Stimulated activated CD4-positive, alpha-beta T cell treated with anti-CD3 and anti-CD28 coated beads, Interleukin-15, amount 100 ng/mL, for 24 hours (primary cell): ENCODE results near the gene ZNF837.
A peak's percentile ranks its signal among the peaks of the same experiment; 100 is the strongest.

Experiments used
- DNase-seq: peaks from one replicate; pipeline ENCODE4 v3.0.0-alpha.2; 2020

Gene ZNF837

DNA sequence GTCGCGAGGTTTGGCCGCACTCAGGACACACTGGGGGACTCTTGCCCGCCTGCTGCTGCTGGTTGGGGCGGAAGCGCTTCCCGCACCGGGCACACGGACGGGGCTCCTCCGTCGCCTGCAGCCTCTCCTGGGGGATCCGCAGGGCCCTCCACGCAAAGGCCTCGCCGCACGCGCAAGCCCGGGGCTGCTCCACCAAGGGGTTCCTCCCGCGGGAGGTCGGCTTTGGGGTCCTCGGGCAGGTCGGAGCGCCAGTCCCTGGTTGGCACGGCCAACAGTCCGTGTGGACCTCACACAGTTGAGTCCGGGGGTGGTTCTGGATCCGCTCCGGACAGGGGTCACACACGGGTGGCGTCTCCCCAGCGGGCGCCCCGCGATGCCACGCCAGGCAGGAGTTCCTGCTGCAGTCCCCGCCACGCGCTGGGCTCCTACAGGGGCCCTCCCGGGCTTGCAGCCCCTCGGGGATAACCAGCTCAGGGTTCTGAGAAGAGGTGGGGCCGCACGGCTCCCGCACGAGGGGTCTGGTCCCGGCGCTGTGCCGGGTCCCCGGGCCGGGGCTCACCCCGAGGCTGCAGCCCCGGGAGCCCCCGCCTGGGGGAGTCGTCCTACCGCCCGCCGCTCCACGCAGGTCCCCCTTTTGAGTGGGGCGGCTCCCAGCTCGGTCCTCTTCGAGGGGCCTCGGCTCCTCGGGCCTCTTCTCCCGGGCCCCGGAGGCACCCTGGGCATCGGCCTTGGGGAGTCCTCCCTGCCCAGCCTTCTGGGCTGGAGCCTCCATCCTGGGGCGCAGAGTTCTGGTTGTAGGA is 12.1 kb downstream of the ZNF837 start:
- DNase-seq, result no peak

DNA sequence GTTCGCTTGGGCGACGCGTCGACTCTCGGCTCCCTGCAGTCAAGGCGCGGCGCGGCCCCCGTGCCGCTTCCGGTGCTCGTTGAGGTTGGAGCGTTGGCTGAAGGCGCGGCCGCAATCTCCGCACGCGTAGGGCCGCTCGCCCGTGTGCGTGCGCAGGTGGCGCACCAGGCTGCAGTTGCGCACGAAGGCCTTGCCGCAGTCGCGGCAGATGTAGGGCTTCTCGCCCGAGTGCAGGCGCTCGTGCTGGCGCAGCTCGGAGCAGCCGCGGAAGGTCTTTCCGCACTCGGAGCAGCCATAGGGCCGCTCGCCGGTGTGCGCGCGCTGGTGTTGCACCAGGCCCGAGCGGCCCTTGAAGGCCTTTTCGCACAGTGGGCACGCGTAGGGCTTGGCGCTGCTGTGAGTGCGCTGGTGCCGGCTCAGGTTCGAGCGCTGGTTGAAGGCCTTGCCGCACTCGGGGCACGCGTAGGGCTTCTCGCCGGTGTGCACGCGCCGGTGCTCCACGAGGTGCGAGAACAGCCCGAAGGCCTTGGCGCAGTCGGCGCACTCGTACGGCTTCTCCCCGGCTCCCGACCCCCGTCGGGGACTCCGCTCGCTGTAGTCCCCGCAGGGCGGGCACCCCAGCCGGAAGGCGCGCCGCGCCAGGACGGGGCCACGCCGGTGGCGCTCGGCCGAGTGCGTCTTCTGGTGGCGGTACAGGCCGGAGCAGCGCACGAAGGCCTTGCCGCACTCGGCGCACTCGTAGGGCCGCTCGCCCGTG is 13.0 kb downstream of the ZNF837 start:
- no peak for DNase-seq

DNA sequence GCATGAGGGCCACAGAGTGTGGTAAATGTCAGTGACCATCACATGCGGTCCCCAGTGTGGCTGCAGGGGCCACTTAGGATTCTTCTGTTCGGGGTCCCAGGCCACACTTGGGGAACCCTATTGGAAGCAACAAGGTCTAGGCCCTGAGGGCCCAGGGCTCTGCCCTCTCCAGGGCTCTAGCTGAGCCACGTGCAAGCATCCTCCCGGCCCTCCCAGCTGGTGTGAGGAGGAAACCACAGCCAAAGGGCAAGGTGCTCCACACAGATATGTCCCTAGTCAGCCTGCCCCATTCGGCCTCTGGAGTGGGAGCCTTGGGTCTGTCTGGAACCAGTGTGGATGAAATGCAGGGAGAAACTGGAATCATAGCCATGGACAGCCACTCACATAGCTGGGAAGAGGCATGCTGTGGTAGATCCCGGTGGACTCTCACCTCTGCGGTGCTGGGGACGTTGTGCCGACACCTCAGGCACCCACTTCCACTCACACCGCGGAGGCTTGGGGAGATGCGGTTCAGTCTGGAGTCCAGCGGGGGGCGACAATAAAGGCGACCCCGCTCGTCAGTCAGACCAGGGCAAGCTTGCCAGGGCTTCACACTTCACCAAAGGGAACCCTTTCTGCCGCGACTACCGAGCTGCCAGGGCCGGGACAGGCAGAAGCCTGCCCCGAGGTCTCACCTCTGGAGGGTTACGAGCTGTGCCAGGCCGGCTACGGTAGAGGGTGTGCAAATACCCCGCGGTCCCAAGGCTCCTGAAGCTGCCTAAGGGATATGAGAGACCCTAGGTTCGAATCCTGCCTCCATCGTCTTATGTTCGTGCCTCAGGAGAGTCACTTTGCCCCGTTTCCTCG is 14.0 kb downstream of the ZNF837 start:
- DNase-seq, result no peak

DNA sequence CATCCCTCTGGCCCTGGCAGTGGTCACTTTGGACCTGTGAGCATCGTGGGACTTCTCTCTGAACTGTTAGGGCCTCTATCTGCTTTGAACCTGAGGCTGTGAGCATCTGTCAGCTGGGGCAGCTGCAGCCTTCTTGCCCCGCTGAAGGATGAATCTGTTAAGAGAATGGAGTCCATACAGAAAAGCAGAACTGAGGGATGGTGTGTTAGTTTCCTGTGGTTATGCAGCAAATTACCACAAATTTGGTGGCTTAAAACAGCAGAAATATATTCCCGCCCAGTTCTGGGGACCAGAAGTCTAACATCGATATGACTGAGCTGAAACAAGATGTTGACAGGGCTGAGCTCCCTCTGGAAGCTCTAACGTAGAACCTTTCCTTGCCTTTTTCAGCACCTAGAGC is 16.7 kb downstream of the ZNF837 start:
- DNase-seq, result no peak

DNA sequence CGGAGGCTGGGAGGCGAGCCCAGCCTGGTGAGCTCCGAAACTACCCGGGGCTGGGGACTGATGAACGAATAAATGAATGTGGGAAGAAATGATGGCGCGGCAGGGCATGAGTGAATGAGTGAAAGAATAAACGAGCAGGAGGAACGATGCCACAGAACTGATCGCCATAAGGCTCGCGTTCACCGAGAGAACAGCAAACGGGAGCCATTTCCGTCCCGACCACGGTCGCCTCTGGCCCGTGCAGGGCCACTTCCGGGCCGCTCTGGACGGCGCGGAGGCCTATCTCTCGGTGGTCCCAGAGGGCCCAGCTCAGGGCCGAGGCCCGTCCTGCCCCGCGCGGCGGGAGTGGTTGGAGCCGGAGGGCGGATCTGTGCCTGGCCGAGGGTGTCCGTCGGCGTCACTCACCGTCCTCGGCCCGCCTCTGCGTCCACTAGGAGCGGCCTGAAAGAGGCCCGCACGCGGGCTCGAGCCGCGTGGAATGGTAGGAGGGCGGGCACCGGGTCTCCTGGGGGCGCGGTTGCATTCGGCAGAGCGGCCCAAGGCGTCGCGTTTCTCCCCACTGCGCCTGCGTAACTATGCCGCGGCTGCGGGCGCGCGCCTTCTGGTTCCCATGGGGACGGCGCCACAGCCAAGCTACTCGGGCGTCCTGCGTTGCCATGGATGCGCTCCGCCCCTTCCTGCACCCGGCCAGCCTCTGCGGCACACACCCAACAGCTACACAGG is 18.4 kb downstream of the ZNF837 start, which contains the start of gene ZNF497:
Gene ZNF497, minus strand, starts transcription at position 480 of the 723 bp plus-strand sequence. CDS start 5,116 bp downstream, outside the sequence.
- peak; percentile 99 for DNase-seq

DNA sequence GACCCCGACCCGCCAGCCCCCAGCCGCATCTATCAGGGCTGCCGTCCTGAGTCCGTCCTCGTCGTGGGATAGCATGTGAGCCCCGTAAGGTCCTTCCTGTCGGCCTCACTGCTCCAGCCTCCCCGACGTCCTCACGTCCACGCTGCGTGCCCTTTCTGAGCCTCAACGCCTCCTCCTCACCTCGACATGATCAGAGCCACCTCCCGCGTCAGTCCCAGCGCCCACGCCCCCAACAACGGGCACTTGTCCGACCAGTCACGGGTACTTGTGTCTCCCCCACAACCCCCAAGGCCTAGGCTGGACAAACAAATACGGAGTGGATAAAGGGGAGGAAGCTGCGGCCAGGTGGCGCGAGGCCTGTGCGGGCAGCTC is 18.9 kb downstream of the ZNF837 start:
- DNase-seq, result peak; percentile 73

DNA sequence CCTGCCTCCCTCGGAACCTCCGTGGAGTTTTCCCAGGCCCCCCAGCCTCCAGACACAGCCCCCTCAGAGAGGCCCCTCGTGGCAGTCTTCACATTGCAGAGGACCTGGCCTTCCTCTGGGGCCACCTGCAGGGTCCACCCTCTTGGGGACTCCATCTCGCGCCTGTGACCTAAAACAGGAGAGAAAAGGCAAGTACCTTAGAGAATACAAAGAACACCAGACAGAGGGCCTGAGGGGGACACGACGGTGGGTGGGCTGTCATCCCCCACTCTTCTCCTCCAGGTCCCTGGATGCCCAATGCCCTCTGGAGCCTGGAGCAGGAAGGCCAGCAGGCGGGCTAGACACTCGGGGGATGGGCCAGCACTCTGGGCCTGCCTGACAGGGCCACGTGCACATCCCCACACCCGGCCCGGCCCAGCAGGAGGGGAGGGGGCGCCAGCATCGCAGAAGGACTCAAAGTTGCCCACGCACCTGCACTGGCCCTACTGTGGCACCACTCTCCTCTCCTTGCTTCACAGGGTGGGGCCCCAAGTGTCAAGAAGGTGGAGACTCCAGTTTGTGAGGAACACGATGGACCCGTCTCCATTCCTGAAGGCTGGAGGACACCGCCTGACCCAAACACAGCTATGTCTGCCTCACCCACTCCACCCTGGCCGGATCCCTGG is 23.2 kb downstream of the ZNF837 start:
- DNase-seq, result no peak

DNA sequence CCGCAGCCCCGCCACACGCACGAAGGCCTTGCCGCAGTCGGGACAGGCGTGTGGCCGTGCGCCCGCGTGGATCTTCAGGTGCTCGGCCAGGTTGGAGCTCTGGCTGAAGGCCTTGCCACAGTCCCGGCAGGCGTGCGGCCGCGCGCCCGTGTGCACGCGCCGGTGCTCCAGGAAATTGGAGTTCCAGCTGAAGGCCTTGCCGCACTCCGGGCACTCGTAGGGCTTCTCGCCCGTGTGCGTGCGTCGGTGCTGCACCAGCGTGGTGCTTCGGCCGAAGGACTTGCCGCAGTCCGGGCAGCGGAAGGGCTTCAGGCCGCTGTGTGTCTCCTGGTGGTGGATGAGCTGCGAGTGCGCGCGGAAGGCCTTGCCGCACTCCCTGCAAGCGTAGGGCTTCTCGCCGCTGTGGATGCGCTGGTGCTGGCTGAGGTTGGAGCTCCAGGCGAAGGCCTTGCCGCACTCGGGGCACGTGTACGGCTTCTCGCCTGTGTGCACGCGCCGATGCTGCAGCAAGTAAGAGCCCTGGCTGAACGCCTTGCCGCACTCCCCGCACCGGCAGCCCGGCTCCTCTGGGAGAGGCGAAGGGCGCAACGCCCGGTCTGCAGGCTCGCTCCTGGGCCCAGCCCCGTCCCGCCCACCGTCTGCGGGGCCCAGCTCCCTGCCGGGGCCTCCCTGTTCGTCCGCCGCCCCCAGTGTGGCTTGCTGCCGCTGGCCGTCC is 23.9 kb downstream of the ZNF837 start:
- no peak for DNase-seq

DNA sequence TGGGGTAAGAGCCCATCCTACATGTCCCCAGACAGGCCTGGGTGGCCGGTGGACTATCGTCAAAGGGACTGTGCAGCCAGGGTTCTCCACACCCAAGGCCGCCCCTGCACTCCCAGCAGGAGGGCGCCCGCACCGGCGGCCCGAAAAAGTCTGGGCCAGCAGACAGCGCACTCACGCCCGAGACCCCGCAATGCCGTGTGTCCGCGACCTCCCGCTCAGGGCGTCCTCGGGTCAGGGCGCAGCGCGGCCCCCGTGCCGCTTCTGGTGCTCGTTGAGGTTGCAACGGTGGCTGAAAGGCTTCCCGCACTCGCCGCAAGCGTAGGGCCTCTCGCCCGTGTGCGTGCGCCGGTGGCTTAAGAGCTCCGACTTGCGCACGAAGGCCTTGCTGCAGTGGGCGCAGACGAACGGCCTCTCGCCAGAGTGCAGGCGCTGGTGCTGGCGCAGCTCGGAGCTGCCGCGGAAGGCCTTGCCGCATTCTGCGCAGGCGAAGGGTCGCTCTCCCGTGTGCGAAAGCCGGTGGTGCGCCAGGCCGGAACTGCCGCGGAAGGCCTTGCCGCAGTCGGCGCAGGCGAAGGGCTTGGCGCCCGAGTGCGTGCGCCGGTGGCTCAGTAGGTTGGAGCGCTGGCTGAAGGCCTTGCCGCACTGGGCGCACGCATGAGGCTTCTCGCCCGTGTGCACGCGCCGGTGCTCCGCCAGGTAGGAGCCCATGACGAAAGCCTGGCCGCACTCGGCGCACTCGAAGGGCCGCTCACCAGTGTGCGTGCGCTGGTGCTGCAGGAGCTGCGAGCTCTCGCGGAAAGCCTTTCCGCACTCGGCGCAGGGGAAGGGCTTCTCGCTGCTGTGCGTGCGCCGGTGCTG is 24.7 kb downstream of the ZNF837 start:
- DNase-seq, result peak; percentile 57

DNA sequence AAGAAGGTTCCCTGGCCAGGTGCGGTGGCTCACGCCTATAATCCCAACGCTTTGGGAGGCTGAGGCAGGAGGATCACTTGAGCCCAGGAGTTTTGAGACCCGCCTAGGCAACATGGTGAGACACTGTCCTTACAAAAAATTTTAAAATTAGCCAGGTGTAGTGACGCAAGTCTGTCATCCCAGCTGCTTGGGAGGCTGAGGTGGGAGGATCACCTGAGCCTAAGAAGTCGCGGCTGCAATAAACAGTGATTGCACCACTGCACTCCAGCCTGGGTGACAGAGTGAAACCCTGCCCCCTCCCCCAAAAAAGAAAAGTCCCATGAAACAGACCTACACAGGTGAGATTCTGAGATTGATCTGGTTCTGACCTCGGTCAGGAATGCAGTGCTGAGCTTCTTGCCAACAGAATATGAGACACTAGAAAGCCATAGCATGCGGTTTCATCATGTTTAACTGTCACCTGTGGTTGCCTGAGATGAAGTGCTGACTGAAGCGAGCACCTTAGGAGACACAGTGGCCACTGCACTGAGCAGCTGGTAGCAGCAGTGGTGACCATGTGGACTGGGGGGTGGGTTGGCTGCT is 25.5 kb downstream of the ZNF837 start:
- no peak for DNase-seq

DNA sequence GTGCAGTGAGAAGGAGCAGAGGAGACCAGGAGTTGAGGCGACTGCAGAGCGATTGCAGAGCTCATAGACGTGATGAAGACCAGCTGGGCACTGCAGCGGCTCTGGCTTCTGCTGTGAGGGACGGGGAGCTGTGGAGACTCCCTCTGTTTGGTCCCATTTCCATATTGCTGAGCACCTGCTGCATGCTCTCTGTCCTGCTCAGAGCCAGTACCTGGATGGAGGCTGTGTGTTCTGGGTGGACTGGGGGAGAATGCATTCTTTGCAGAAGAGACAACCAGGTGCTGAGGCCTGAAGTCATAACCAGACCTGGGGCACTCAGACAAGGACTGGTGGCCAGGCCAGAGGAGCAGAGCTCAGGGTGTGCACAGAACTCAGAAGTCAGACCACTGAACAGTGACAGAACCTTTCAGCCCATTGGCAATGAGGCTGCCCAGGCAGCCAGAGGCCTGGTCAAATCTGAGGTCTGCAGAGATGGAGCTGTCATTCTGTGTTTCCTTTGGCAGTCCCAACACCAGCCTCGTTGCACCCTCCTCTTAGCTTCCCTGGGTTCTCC is 26.3 kb downstream of the ZNF837 start:
- DNase-seq, result no peak

DNA sequence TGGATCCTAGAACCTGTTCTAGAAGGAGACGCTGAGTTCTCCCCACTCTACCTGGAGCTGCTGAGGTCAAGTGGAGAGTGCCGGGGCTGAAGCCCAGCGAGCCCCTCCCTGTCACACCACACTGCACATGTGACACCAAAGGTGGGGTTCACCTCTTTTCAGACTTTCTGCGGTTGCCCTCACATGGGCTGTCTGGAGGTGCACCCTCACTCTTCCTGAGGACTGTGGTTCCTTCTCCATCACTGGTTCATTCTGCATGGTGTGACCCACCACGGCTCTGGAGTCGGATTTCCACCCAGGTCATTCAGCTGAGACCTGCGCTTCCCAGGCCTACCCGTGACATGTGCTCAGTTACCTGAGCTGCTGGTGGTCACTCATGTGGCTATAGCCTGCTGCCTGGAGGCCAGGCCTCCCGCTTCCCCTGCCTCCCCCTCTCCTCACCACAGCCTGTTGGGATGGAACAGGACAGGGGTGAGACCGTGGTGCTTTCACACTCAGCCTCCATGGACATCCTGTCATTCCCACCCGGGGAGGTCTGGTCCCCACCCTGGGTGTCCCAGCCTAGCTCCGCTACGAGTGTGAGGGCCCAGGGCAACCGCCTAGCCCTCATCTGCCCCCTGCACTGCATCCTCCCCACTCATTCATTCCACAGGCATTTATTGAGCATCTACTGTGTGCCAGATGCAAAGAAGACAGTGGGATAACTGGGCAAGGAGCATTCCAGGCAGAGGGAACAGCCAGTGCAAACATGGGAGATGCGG is 26.9 kb downstream of the ZNF837 start:
- DNase-seq, result no peak

DNA sequence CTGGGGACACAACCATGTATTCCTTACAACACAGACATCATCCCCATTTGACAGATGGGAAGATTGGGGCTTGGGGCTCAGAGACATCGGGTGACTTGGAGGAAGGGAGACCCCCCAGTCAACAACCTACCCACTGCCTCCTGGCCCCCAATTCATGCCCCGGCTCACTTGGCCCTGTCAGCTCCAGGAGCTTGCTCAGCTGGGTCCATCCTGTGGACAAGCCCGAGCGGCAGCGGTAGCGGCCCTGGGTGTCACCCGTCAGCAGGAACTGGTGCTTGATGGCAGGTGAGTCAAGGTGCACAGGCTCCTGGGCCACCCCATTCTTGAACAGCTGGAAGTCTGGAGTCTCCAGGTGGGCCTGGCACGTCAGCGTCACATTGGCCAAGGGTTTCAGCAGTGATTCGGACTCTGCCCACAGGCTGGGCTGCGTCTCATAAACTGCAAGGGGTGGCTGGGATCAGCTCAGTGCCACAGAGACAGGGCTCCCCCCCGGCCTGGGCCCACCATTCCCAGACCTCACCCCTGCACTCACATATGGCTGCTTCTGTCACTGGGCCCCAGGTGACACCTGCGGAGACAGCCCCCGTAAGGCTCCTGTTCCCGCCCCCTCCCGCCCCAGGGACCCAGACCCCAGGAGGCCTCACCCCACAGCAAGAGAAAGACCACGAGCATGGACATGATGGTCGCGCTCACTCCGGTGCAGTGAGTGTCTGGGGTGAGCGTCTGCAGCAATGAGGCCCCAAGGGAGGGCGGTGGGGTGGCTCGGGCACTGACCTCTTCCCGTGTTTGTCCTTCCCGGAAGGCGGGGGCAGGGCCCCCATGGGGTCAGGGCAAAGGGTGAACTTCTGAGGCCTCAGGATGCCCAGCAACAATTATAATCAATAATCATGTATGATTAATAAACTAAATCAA is 27.8 kb downstream of the ZNF837 start, which contains the start of gene A1BG:
Gene A1BG, minus strand, starts transcription at position 733 of the 912 bp plus-strand sequence. Its CDS starts 55 bp downstream, at position 678.
- no peak for DNase-seq

DNA sequence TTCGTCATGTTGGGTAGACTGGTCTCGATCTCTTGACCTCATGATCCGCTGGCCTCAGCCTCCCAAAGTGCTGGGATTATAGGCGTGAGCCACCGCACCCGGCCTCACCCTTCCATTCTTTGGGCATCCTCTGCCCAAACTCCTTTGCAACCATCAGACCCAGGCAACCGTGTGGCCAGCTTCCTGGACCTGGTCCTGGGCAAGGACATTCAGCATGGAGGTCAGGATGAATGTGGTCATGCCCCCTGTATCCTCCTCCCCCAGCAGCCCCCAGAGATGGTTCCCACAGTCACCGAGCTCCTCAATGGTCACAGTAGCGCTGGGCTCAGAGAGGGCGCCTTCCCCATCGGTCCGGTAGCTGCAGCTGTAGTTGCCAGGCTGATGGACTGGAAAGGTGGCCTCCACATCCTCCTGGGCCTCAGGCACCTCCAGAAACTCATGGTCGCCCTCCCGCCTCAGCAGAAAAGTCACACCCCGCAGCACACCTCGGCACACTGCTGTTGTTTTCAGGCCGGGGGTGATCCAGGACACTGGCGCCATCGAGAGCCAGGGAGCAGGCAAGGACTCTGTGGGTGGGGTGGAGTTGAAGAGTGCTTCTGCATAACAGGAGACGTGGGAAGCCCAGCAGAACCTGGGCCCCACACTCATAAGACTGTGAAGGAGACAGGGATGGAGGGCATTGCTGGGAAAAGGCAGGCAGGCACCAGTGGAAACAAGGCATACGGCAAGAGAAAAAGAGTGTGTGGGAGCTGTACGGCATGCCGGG is 28.7 kb downstream of the ZNF837 start:
- DNase-seq, result no peak

DNA sequence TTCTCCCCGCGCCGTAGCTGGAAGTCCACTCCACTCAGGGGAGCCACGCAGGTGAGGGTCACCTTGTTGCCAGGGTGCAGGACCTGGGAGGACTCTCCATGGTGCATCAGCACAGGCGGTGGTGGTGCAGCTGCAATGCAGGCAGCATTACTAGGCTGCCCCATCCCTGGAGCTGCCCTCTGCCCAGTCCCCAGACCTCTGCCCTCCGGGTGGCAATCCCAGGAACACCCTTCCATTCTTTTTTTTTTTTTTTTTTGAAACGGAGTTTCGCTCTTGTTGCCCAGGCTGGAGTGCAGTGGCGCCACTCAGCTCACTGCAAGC is 29.3 kb downstream of the ZNF837 start:
- no peak for DNase-seq

DNA sequence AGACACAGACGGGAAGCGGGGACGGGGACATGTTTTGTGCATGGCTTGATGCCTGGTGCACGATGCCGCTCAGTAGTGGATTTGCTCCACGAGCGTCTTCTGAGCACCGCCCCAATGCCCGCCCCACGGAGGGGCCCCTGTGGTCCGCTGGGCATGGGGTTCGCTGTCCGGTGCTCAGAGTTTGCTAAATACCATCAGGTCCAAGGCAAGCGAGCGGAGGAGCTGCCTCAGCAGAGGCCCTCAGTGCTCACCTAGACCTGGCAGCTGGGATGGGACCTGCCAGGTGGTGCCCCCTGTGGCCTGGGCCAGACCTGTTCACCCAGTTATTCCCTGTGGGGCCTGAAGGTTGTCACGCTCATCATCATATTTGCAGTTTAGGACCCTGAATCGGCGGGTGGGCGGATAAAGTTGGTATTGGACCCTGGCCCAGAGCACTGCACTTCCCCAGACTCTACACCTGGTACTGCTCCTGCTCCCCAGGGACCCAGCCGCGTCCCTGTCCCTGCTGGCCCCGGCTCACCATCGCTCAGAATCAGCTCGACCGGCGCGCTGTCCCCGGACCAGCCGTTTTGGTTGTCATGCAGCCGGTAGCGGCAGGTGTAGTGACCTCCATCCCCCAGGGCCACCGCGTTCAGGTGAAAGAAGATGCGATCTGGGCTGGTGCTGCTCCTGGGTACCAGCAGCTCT is 29.8 kb downstream of the ZNF837 start:
- DNase-seq, result no peak
